Endometrial microvascular endothelial cells (primary cell): ENCODE results near the gene ACSBG1. TPM values are rescaled to one million over a fixed set of nuclear protein-coding genes. Genes with fewer than 3 reads are reported as not detected.

ENCODE experiments used
- in situ Hi-C: cut with HindIII; loops from 2 replicates; pipeline ENCODE4 v1.10.0; 2017; ENCODE audit warnings: low sequenced_read_pairs, low pct_unique_long_range_greater_than_20kb; ENCODE audit errors: inconsistent ontology term
- total RNA-seq: library from RNA; depleted of rRNA; stranded (reverse); fragments of >200 nt; gene quantifications from one replicate; pipeline ENCODE4 v1.2.3, GENCODE V29; 2015; ENCODE audit errors: inconsistent ontology term

Gene ACSBG1
- total RNA-seq, 1 donor from 2014 or later: not detected

- in situ Hi-C loops: loop anchor here (25.0 kb wide), 1 partner anchor 134 kb away; the partner anchor contains the start of gene DNAJA4
These were observed 106.5 kb downstream of the ACSBG1 start for GRCh38 chr15:78127882-78128281.

DNA sequence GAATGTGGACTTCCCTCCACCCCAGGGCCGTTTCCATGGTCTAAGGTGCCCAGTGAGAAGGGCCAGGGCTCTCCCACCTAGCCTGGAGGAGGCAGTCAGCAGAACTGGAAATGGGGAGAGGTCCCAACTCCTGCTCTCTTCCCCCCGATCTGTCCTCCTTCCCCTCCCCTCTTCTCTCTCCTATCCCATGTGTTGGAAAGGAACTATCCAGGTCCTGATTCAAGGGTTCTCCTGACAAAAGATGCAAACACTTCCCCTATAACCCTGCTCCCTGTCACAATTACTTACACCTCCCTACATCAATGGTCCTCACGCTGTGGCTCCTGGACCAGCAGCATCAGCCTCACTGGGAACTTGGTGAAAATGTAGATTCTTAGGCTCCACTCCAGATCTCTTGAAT lies 109.1 kb downstream of the ACSBG1 start:
- in situ Hi-C loops: loop anchor here (25.0 kb wide), 1 partner anchor 137 kb away; the partner anchor contains the start of gene DNAJA4

GRCh38 chr15:78120523-78120922 lies 113.8 kb downstream of the ACSBG1 start:
- in situ Hi-C loops: no loop called here

Other genes with a start within 250 kb of the ACSBG1 start
- 61.0 TPM for gene TBC1D2B, start 156.9 kb downstream of the ACSBG1 start, total RNA-seq
- gene SH2D7, start 142.0 kb downstream of the ACSBG1 start, total RNA-seq: not detected
- 0.28 TPM for gene CIB2, start 103.1 kb downstream of the ACSBG1 start, total RNA-seq
- 105 TPM for gene IDH3A, start 85.2 kb downstream of the ACSBG1 start, total RNA-seq
- 8.5 TPM for gene DNAJA4, start 30.0 kb upstream of the ACSBG1 start, total RNA-seq
- gene SKIC8, start 65.0 kb upstream of the ACSBG1 start, total RNA-seq: 101 TPM
- not detected for gene CRABP1, start 105.8 kb upstream of the ACSBG1 start, total RNA-seq
- gene IREB2, start 203.7 kb upstream of the ACSBG1 start, total RNA-seq: 18.8 TPM